ENCODE data around the gene ELMO1. TPM values are rescaled to one million over a fixed set of nuclear protein-coding genes. Genes with fewer than 3 reads are reported as not detected.

ELMO1 gene
- total and polyA plus RNA-seq, 10 of the 15 experiments (the other 5 are each of a cell fraction or from before 2014, with no cell fraction given): 22.6 to 85.9 (median 56.6) TPM

- Histone ChIP-seq H4K20me1 (ENCODE audit: control insufficient read depth, insufficient read depth) (no peaks in the 10 kb centered on the region), H3K79me2 (ENCODE audit: control insufficient read depth, insufficient read depth, low read length) (no peaks in the 10 kb centered on the region), H3K27ac (ENCODE audit: control insufficient read depth, insufficient read depth) (no peak overlapping the region), H3K36me3 (ENCODE audit: control insufficient read depth in 2 of 2, insufficient read depth in 2 of 2, low read length in 1 of 2) (peaks cover 6 to 16% of the 10 kb centered on the region in 2 experiments; a peak in 3 of 4 replicates), H3K4me2 (ENCODE audit: control insufficient read depth, insufficient read depth) (no peak overlapping the region), H3K9me3 (replicated peaks; ENCODE audit: control insufficient read depth, insufficient read depth, low read length) (peaks cover 2% of the 10 kb centered on the region; the same call in 2 of the 3 replicates), H3K4me1 (ENCODE audit: control insufficient read depth, insufficient read depth, low read length) (no peaks in the 10 kb centered on the region), H2AFZ (ENCODE audit: control insufficient read depth, low read depth, low read length) (no peak overlapping the region), H3K27me3 (replicated peaks in 1 of 2; ENCODE audit: control insufficient read depth in 2 of 2, insufficient read depth in 2 of 2, low read length in 1 of 2) (no peaks in the 10 kb centered on the region), H3K9ac (ENCODE audit: control insufficient read depth, insufficient read depth, low read length) (no peak overlapping the region), H3K4me3 (no peak overlapping the region)
- ChIA-PET RAD21 (ENCODE audit: unreplicated experiment) (no interaction called here), SMC1A (ENCODE audit: uncharacterized antibody, unreplicated experiment) (interaction anchor here (0.6 to 1.1 kb wide), 3 partner anchors 13 to 100 kb away, joined by 3 read pairs; no protein-coding TSS in a partner anchor), CTCF (no interaction called here), POLR2A (interaction anchor here (0.5 kb wide), 1 partner anchor 27 kb away, joined by 3 read pairs; no protein-coding TSS in a partner anchor)
- DNase-seq (ENCODE audit: low read depth, low spot score) (no peak), ATAC-seq (no peak), FAIRE-seq (no peak)
- TF ChIP-seq POLR2AphosphoS5 (IDR thresholded peaks at IDR 0.05; ENCODE audit: low read length) (peak; percentile 42; the same call in 1 of the 2 replicates), SPI1 (IDR thresholded peaks at IDR 0.05; ENCODE audit: borderline replicate concordance, insufficient read depth, low read depth, low read length) (no peak), PRDM15 (CRISPR knock-in tag; IDR thresholded peaks at IDR 0.05) (no peak)
- intact Hi-C loops (cut with micrococcal nuclease; ENCODE audit: unreplicated experiment): loop anchor here (10.0 kb wide), 1 partner anchor 367 kb away; no protein-coding TSS in a partner anchor
- in situ Hi-C loops (cut with MboI): no loop called here
- 34% methylated on average over 3 of the region's 3 CpGs for WGBS (ENCODE audit: insufficient coverage, insufficient replicate concordance, low lambda C conversion rate, missing lambda C conversion rate)
- BruUV-seq (replicated peaks): no TSS peak
Measured at GRCh38 chr7:36851382-36851781, 597.3 kb downstream of the ELMO1 start.

All from GM12878 (cell line).